Measurements from ENCODE around the gene P2RX5.

P2RX5 gene

GRCh38 chr17:3681057-3681456 lies 14.9 kb downstream of the P2RX5 start:
- DNase-seq (ENCODE audit: extremely low spot score), result no peak
- CTCF ChIA-PET, result no interaction called here
- no peak for TF ChIP-seq ARNT (IDR thresholded peaks at IDR 0.05)
- no peak for TF ChIP-seq BHLHE40 (IDR thresholded peaks at IDR 0.05; ENCODE audit: borderline replicate concordance)
- TF ChIP-seq FOXM1 (IDR thresholded peaks at IDR 0.05; ENCODE audit: borderline replicate concordance), result no peak
- TF ChIP-seq FOXA1 (IDR thresholded peaks at IDR 0.05), result no peak
- no peak for TF ChIP-seq HDGF (IDR thresholded peaks at IDR 0.05; ENCODE audit: borderline replicate concordance)
- no peak for TF ChIP-seq FOXK2 (IDR thresholded peaks at IDR 0.05)
- no peak for TF ChIP-seq L3MBTL2 (conservative IDR thresholded peaks at IDR 0.05)
- no peak for TF ChIP-seq SP1 (IDR thresholded peaks at IDR 0.05)
- no peak for TF ChIP-seq TARDBP (IDR thresholded peaks at IDR 0.05)
- no peak for TF ChIP-seq CTBP1 (IDR thresholded peaks at IDR 0.05; ENCODE audit: borderline replicate concordance)
- no peak for TF ChIP-seq NFRKB (IDR thresholded peaks at IDR 0.05)
- TF ChIP-seq SUZ12 (IDR thresholded peaks at IDR 0.05), result no peak
- TF ChIP-seq PKNOX1 (IDR thresholded peaks at IDR 0.05), result no peak
- TF ChIP-seq LEF1 (IDR thresholded peaks at IDR 0.05; ENCODE audit: borderline replicate concordance), result no peak
- TF ChIP-seq ZNF384 (IDR thresholded peaks at IDR 0.05), result no peak
- POLR2A ChIA-PET, result no interaction called here

GRCh38 chr17:3679531-3680126 lies 16.3 kb downstream of the P2RX5 start:
- DNase-seq (ENCODE audit: extremely low spot score), result no peak
- ChIA-PET POLR2A (interaction anchor here (1.1 kb wide), 1 partner anchor 36 kb away, joined by 4 read pairs; no protein-coding TSS in a partner anchor), CTCF (no interaction called here)
- TF ChIP-seq HDGF (IDR thresholded peaks at IDR 0.05; ENCODE audit: borderline replicate concordance) (no peak), SP1 (IDR thresholded peaks at IDR 0.05) (no peak), ZNF384 (IDR thresholded peaks at IDR 0.05) (no peak), PKNOX1 (IDR thresholded peaks at IDR 0.05) (no peak), FOXK2 (IDR thresholded peaks at IDR 0.05) (no peak), LEF1 (IDR thresholded peaks at IDR 0.05; ENCODE audit: borderline replicate concordance) (no peak), CTBP1 (IDR thresholded peaks at IDR 0.05; ENCODE audit: borderline replicate concordance) (no peak), FOXA1 (IDR thresholded peaks at IDR 0.05) (no peak), ARNT (IDR thresholded peaks at IDR 0.05) (no peak), NFRKB (IDR thresholded peaks at IDR 0.05) (no peak), L3MBTL2 (conservative IDR thresholded peaks at IDR 0.05) (no peak), FOXM1 (IDR thresholded peaks at IDR 0.05; ENCODE audit: borderline replicate concordance) (no peak), BHLHE40 (IDR thresholded peaks at IDR 0.05; ENCODE audit: borderline replicate concordance) (no peak), SUZ12 (IDR thresholded peaks at IDR 0.05) (no peak), ELF4 (IDR thresholded peaks at IDR 0.05) (no peak), TARDBP (IDR thresholded peaks at IDR 0.05) (no peak)

- ChIA-PET POLR2A (interaction anchor here (1.1 kb wide), 1 partner anchor 36 kb away, joined by 4 read pairs; no protein-coding TSS in a partner anchor), CTCF (no interaction called here)
- TF ChIP-seq L3MBTL2 (conservative IDR thresholded peaks at IDR 0.05) (no peak), NFRKB (IDR thresholded peaks at IDR 0.05) (no peak), SP1 (IDR thresholded peaks at IDR 0.05) (no peak), FOXM1 (IDR thresholded peaks at IDR 0.05; ENCODE audit: borderline replicate concordance) (no peak), PKNOX1 (IDR thresholded peaks at IDR 0.05) (no peak), ARNT (IDR thresholded peaks at IDR 0.05) (no peak), LEF1 (IDR thresholded peaks at IDR 0.05; ENCODE audit: borderline replicate concordance) (no peak), ZNF384 (IDR thresholded peaks at IDR 0.05) (no peak), TARDBP (IDR thresholded peaks at IDR 0.05) (no peak)
- DNase-seq (ENCODE audit: extremely low spot score), result no peak
Measured at GRCh38 chr17:3678821-3679530, 17.0 kb downstream of the P2RX5 start.

- TF ChIP-seq NFRKB (IDR thresholded peaks at IDR 0.05) (no peak), L3MBTL2 (conservative IDR thresholded peaks at IDR 0.05) (no peak), SP1 (IDR thresholded peaks at IDR 0.05) (no peak), ELF4 (IDR thresholded peaks at IDR 0.05) (no peak), CTBP1 (IDR thresholded peaks at IDR 0.05; ENCODE audit: borderline replicate concordance) (no peak), HDGF (IDR thresholded peaks at IDR 0.05; ENCODE audit: borderline replicate concordance) (no peak), SUZ12 (IDR thresholded peaks at IDR 0.05) (no peak), PKNOX1 (IDR thresholded peaks at IDR 0.05) (no peak), ZNF384 (IDR thresholded peaks at IDR 0.05) (no peak), BHLHE40 (IDR thresholded peaks at IDR 0.05; ENCODE audit: borderline replicate concordance) (no peak), LEF1 (IDR thresholded peaks at IDR 0.05; ENCODE audit: borderline replicate concordance) (no peak), ARNT (IDR thresholded peaks at IDR 0.05) (no peak), FOXK2 (IDR thresholded peaks at IDR 0.05) (no peak), FOXM1 (IDR thresholded peaks at IDR 0.05; ENCODE audit: borderline replicate concordance) (no peak), TARDBP (IDR thresholded peaks at IDR 0.05) (no peak), FOXA1 (IDR thresholded peaks at IDR 0.05) (no peak)
- DNase-seq (ENCODE audit: extremely low spot score), result no peak
- POLR2A ChIA-PET, result no interaction called here
- CTCF ChIA-PET, result no interaction called here
Measured at GRCh38 chr17:3678095-3678820, 17.7 kb downstream of the P2RX5 start.

Data from HEK293T (cell line).